ENCODE results near the gene KCNQ1.

GRCh38 chr11:2440646-2441045 is 4.2 kb upstream of the KCNQ1 start:
- no peak for TF ChIP-seq POLR2A (IDR thresholded peaks at IDR 0.05)
- TF ChIP-seq, protein P1, sequence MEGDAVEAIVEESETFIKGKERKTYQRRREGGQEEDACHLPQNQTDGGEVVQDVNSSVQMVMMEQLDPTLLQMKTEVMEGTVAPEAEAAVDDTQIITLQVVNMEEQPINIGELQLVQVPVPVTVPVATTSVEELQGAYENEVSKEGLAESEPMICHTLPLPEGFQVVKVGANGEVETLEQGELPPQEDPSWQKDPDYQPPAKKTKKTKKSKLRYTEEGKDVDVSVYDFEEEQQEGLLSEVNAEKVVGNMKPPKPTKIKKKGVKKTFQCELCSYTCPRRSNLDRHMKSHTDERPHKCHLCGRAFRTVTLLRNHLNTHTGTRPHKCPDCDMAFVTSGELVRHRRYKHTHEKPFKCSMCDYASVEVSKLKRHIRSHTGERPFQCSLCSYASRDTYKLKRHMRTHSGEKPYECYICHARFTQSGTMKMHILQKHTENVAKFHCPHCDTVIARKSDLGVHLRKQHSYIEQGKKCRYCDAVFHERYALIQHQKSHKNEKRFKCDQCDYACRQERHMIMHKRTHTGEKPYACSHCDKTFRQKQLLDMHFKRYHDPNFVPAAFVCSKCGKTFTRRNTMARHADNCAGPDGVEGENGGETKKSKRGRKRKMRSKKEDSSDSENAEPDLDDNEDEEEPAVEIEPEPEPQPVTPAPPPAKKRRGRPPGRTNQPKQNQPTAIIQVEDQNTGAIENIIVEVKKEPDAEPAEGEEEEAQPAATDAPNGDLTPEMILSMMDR (IDR thresholded peaks at IDR 0.05) = no peak

All from body of pancreas (tissue), 4 donors.